Ectodermal cell (in vitro differentiated cells): ENCODE measurements around the gene HSD17B14.

Experiments
- H3K27ac ChIP-seq: 2 replicates; pipeline ENCODE4 v1.7.0; 2013; ENCODE audit warnings: mild to moderate bottlenecking, low read depth, low read length; ENCODE audit not compliant: insufficient read depth, poor library complexity, severe bottlenecking
- H3K27me3 ChIP-seq: 2 replicates; pipeline ENCODE4 v1.7.0; 2013; ENCODE audit warnings: mild to moderate bottlenecking, low read length; ENCODE audit not compliant: insufficient read depth, control insufficient read depth, poor library complexity, severe bottlenecking
- H3K36me3 ChIP-seq: one replicate; pipeline ENCODE4 v1.7.0; 2013; ENCODE audit warnings: low read length; ENCODE audit not compliant: control insufficient read depth, insufficient read depth
- H3K4me1 ChIP-seq: one replicate; pipeline ENCODE4 v1.7.0; 2013; ENCODE audit warnings: low read length; ENCODE audit not compliant: control insufficient read depth, insufficient read depth
- H3K4me3 ChIP-seq: 2 replicates; pipeline ENCODE4 v1.7.0; 2013; ENCODE audit warnings: low read depth, low read length, control low read depth; ENCODE audit not compliant: insufficient read depth
- H3K9me3 ChIP-seq: 2 replicates; pipeline ENCODE4 v1.7.0; 2013; ENCODE audit warnings: mild to moderate bottlenecking, low read length, moderate library complexity; ENCODE audit not compliant: control insufficient read depth
- WGBS, 2 experiments: methylation state at CpG; one replicate each; pipeline ENCODE4 v1.1.7; 2013; ENCODE audit warnings: missing lambda C conversion rate in 2 of 2; 5-methylcytosine and 5-hydroxymethylcytosine counted together

The HSD17B14 gene

DNA sequence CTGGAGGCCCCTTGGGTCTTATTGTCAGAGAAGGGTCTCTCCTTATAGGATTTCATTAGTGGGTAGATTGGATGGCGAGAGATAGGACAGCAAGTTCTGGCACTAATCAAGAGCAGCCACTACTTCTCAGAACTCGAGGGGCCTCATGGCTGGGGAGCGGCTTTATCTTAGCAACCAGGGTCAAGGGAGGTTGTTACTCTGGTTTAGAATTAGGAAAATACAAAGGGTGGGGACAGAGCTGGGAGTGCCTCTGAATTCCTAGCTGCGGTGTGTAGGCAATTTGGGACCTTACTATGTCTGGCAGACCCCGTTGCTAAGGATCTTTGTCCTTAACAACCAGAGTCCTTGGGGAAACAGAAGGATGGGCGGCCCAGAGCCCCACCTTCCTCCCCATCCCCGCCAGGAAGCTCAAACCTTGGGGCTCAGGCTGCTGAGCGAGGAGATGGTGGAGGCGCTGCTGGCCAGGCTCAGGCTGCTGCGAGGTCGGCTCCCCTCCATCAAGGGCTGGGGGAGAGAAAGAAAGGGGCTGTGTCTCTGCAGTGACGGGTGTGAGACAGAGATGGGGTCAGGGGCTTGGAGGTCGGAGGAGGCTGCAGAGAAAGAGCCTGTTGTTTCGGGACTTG, 30.9 kb upstream of the HSD17B14 start:
- no peaks in the 10 kb centered on the region for H3K36me3 ChIP-seq
- WGBS, 2 experiments = 89 to 90% methylated on average over 14 of the region's 14 CpGs
- H3K4me3 ChIP-seq = no peak overlapping the region
- H3K27me3 ChIP-seq = no peaks in the 10 kb centered on the region
- no peaks in the 10 kb centered on the region for H3K9me3 ChIP-seq
- H3K4me1 ChIP-seq = peaks cover 25% of the 10 kb centered on the region
- peak overlapping the region; percentile 26 for H3K27ac ChIP-seq

DNA sequence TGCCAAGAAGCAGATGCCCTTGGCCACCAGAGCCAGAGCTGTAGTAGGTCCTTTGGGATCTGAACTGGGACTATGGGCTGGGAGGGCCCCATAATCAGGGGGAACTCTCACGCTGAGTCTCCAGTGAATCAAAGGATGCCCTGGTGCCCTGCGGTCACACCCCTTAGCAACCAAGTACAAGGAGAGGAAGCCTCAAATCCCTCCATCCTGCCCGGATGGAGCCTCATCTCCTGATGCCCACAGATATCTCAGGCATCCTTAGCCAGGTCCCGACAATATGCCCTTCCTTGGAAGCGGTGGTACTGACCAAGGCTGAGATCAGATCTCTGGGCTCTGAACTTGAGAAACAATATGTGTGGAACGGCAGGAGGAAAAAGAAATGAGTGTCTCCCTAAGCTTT, 30.4 kb upstream of the HSD17B14 start:
- H3K4me3 ChIP-seq = no peak overlapping the region
- no peaks in the 10 kb centered on the region for H3K36me3 ChIP-seq
- WGBS, 2 experiments = 86 to 89% methylated on average over 6 of the region's 6 CpGs
- H3K27me3 ChIP-seq = no peaks in the 10 kb centered on the region
- no peaks in the 10 kb centered on the region for H3K9me3 ChIP-seq
- peak overlapping the region; percentile 26 for H3K27ac ChIP-seq
- H3K4me1 ChIP-seq = peaks cover 25% of the 10 kb centered on the region

DNA sequence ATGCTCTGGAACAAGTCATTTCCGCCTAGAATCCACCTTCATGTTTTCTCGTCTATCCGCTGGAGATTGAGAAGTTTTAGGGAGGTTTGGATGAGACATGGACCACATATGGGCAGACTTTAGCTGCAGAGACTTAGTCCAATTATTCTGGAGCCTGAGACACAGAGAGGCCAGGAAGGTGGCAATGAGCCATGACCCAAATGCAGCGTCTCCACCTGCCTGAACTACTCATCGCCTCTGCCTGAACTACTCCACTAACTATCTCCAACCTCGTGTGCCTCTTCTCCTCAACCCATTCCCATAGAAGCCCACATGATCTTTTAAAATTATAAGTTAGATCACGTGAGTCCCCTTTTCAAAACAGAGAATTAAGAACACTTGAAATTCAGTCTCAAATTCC, 26.5 kb upstream of the HSD17B14 start:
- 95 to 96% methylated on average over 7 of the region's 7 CpGs for WGBS, 2 experiments

DNA sequence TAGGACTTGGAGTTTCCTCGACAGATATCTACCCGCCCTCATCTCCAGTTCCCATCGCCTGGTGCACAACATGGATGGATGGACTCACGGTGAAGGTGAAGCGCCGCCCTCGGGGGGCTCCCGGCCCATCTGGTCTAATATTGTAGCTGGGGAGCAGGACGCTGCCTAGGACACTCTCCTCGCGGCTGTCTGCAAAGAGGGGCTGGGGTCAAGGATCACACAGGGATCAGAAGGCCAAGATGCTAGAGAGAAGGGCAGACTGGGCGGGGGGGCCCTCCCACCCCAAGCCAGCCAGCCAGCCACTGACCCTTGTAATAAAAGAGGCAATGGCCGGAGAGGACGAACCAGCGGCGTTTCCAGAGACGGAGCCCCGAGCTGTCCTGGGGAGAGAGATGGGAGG, 25.0 kb upstream of the HSD17B14 start:
- H3K36me3 ChIP-seq = no peaks in the 10 kb centered on the region
- H3K4me3 ChIP-seq = no peak overlapping the region
- 89 to 91% methylated on average over 18 of the region's 18 CpGs for WGBS, 2 experiments
- H3K27ac ChIP-seq = no peak overlapping the region
- no peaks in the 10 kb centered on the region for H3K27me3 ChIP-seq
- no peaks in the 10 kb centered on the region for H3K9me3 ChIP-seq
- H3K4me1 ChIP-seq = no peaks in the 10 kb centered on the region

More for the DNA sequence above, 26.5 kb upstream of the HSD17B14 start:
- H3K36me3 ChIP-seq = no peaks in the 10 kb centered on the region
- peaks cover 14% of the 10 kb centered on the region for H3K4me1 ChIP-seq
- H3K27ac ChIP-seq = no peak overlapping the region
- no peaks in the 10 kb centered on the region for H3K27me3 ChIP-seq
- H3K4me3 ChIP-seq = no peak overlapping the region
- no peaks in the 10 kb centered on the region for H3K9me3 ChIP-seq

DNA sequence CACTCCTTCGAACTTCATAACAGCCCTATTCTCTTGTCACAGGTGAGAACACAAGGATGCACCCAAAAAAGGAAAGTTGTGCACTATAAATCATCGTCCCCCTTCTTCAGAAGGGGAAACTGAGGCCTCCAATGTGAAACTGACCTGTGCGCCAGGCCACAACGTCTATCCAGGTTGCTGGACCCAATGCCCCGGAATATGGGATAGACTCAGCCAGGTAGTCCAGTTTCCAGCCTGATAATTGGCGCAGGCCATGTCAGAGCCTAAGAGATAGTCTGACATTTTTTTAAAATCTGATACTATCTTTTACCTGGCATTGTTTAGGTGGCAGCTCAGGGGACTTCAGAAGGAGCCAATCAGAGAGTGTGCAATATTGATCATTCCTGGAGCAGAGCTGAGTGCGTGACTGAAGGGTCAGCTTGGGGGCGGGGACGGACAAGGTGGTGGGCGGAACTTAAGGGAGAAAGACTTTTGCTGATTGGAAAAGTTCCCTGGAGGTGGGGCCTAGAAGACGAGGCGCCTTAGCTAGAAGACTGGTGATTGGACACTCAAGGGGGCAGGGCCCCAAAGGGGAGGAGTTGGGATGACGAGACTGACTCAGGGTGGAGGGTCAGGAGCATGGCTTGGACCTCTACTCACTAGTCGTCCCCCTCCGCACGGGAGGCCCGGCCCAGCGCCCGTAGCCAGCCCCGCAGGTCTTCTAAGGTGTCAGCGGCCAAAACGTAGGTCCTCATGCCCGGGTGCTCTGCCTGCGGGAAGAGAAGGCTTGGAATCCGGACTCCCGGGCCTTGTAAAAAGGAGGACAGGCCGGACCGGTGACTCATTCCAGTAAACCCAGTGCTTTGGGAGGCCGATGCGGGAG, 23.7 kb upstream of the HSD17B14 start:
- H3K4me1 ChIP-seq = no peaks in the 10 kb centered on the region
- no peaks in the 10 kb centered on the region for H3K36me3 ChIP-seq
- H3K27ac ChIP-seq = no peak overlapping the region
- 93 to 94% methylated on average over 30 of the region's 30 CpGs for WGBS, 2 experiments
- no peak overlapping the region for H3K4me3 ChIP-seq
- no peaks in the 10 kb centered on the region for H3K27me3 ChIP-seq
- no peaks in the 10 kb centered on the region for H3K9me3 ChIP-seq

DNA sequence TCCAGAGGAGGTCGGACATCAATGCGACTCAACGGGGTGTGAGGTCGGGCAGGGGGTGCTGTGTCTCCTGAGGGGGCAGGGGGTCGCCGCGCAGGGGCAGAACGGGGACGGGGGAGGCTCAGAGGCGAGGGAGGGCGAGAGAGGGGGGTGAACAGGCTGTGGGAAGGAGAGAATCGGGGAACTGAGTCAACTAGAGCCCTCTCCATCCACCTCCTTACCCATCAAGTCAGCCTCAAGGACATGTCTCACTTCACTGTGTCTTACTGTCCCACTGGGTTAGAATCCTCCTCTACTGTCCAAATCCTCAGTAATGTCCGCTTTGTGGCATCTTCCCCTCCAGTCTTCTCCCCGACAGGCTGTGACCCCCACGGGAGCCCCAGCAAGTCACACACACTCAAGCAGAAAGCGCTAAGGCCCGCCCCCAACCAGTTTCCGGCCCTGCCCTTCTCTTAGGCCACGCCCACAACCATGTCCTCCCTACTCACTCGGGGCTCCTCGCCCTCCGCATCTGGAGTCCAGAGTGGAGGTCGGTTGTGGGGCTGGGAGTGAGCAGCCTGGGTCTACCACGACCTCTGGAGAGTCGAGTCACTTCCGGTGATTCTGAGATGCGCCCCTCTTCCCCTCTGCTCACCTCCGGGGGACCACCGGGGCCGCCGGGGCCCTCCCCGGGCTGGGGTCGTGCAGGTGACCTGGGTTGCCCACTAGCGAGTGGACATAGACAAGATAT, 22.9 kb upstream of the HSD17B14 start:
- H3K4me3 ChIP-seq = no peak overlapping the region
- H3K27me3 ChIP-seq = no peaks in the 10 kb centered on the region
- H3K4me1 ChIP-seq = no peaks in the 10 kb centered on the region
- H3K27ac ChIP-seq = no peak overlapping the region
- no peaks in the 10 kb centered on the region for H3K9me3 ChIP-seq
- WGBS, 2 experiments = 91 to 93% methylated on average over 34 of the region's 34 CpGs
- H3K36me3 ChIP-seq = no peaks in the 10 kb centered on the region

DNA sequence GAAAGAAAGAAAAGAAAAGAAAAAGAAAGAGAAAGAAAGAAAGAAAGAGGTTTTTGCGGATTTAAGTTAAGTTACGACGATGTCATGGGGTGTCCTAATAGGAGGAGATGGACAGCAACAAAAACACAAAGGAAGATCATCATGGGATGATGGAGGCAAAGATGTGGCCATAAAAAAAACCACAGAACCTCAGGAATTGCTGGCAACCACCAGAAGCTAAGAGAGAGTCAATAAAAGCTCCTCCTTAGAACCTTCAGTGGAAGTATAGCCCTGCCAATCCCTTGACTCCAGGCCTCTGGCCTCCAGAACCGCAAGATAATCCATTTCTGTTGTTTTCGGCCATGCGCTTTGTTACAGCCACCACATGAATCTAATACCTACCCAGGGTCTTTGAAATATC, 20.6 kb upstream of the HSD17B14 start:
- no peaks in the 10 kb centered on the region for H3K9me3 ChIP-seq
- peak overlapping the region; percentile 27 for H3K27ac ChIP-seq
- no peaks in the 10 kb centered on the region for H3K4me1 ChIP-seq
- H3K27me3 ChIP-seq = no peaks in the 10 kb centered on the region
- no peaks in the 10 kb centered on the region for H3K36me3 ChIP-seq
- no peak overlapping the region for H3K4me3 ChIP-seq
- WGBS, 2 experiments = 93 to 95% methylated on average over 6 of the region's 6 CpGs

DNA sequence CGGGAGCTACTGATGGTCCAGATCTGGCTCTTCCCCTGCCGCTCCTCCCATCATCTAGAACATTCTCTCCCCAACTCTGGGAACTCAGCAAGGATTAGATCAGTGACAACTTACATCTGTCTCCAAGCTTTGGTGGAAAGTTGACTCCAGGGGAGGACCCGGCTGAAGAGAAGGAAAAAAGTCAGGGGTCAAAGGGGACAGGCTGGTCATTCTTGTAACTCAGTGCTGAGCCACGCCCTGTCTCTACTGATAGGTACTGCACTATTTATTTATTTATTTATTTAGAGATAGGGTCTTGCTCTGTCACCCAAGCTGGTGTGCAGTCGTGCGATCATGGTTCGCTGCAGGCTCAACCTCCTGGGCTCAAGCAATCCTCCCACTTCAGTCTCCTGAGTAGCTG, 17.8 kb upstream of the HSD17B14 start:
- 94% methylated on average over 7 of the region's 7 CpGs for WGBS, 2 experiments

DNA sequence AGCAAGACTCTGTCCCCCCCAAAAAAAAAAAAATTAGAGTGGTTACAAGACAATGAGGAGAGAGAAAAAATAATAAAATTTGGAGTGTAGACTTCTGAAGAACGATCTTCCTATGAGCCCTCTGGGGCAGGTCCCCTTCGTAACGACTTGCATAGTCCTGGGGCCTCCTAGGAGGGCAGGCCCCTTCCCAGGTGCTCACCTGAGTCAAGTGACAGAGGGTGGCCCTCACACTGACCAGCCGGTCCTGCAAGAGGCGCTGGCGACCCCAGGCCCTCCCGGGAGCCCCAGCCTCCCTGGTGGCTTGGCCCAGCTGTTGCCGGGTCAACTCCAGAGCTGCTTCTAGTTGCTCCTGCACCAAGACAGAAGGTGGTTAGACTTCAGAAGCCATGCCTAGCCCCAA, 17.2 kb upstream of the HSD17B14 start:
- H3K4me1 ChIP-seq = no peaks in the 10 kb centered on the region
- WGBS, 2 experiments = 94% methylated on average over 8 of the region's 8 CpGs
- no peak overlapping the region for H3K27ac ChIP-seq
- H3K36me3 ChIP-seq = no peaks in the 10 kb centered on the region
- H3K4me3 ChIP-seq = no peak overlapping the region
- H3K9me3 ChIP-seq = no peaks in the 10 kb centered on the region
- no peaks in the 10 kb centered on the region for H3K27me3 ChIP-seq

More for the DNA sequence above, 17.8 kb upstream of the HSD17B14 start:
- Histone ChIP-seq H3K27me3 (no peaks in the 10 kb centered on the region), H3K9me3 (no peaks in the 10 kb centered on the region), H3K27ac (no peak overlapping the region), H3K36me3 (no peaks in the 10 kb centered on the region), H3K4me1 (no peaks in the 10 kb centered on the region), H3K4me3 (no peak overlapping the region)

DNA sequence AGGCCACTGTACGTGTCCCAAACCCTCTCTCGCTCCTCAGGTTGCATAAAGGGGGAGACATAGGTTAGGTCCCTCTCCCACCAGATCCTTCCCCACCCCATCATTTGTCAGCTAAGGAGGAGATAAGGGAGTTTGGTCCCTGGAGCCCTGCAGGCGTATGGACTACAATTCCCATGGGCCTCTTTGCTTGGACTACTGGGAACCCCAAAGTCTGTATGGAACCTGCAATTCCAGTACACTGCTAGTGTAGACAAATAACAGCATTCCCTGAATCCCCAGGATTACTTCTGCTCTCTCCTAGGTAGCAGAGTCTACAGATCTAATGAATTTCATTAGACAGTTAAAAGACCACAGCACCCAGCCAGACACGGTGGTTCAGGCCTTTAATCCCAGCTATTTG, 16.0 kb upstream of the HSD17B14 start:
- Histone ChIP-seq H3K27me3 (no peaks in the 10 kb centered on the region), H3K36me3 (no peaks in the 10 kb centered on the region), H3K4me1 (no peaks in the 10 kb centered on the region), H3K27ac (no peak overlapping the region), H3K4me3 (no peak overlapping the region), H3K9me3 (no peaks in the 10 kb centered on the region)
- 93 to 98% methylated on average over 4 of the region's 4 CpGs for WGBS, 2 experiments
